Measurements from ENCODE around the gene MSH3.

- TF ChIP-seq NFIC (IDR thresholded peaks at IDR 0.05) (no peak), TCF12 (IDR thresholded peaks at IDR 0.05; ENCODE audit: low read depth) (no peak), CEBPB (IDR thresholded peaks at IDR 0.05) (no peak), EP300 (IDR thresholded peaks at IDR 0.05; ENCODE audit: borderline replicate concordance) (no peak), CREB1 (IDR thresholded peaks at IDR 0.05; ENCODE audit: low read depth) (no peak)
Observed at GRCh38 chr5:80631278-80632259, 22.9 kb upstream of the MSH3 start.
